ENCODE measurements around the gene EPB41L3. TPM values are rescaled to one million over a fixed set of nuclear protein-coding genes. Genes with fewer than 3 reads are reported as not detected.

The EPB41L3 gene
- total RNA-seq, 1 experiment from 2014 or later, result 20.6 TPM

DNA sequence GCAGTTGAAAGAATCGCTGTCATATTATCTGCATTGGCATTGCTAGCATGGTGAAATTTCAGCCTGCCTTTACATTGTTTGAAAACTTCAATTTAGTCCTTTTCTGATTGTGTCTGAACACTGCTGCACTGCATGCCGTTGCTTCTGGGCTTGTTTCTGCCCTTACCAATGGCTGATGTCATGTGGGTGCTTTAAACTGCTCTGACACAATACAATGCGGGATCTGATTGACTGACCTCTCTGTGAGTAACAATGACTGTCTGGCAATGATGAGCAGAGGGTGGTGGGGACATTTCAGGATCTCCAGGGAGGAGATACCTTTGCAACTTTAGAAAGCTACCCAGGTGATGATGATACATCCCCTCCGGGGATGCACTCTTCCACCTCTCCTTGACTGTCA is 128.8 kb downstream of the EPB41L3 start:
- DNase-seq (ENCODE audit: low spot score) (no peak), ATAC-seq (no peak)
- H3K4me1 Mint-ChIP-seq, result peaks cover 31% of the 10 kb centered on the region
- no peak overlapping the region for H3K4me3 Mint-ChIP-seq
- no peaks in the 10 kb centered on the region for H3K9me3 Mint-ChIP-seq
- TF ChIP-seq EMX1 (CRISPR knock-in tag; IDR thresholded peaks at IDR 0.05) (no peak), NR2C2 (CRISPR knock-in tag; IDR thresholded peaks at IDR 0.05) (no peak), CREB1 (CRISPR knock-in tag; IDR thresholded peaks at IDR 0.05) (no peak), TCF7 (CRISPR knock-in tag; IDR thresholded peaks at IDR 0.05; ENCODE audit: low read depth) (no peak), GRHL2 (CRISPR knock-in tag; IDR thresholded peaks at IDR 0.05; ENCODE audit: insufficient replicate concordance, severe bottlenecking) (no peak)
- TF ChIP-seq, protein P1, sequence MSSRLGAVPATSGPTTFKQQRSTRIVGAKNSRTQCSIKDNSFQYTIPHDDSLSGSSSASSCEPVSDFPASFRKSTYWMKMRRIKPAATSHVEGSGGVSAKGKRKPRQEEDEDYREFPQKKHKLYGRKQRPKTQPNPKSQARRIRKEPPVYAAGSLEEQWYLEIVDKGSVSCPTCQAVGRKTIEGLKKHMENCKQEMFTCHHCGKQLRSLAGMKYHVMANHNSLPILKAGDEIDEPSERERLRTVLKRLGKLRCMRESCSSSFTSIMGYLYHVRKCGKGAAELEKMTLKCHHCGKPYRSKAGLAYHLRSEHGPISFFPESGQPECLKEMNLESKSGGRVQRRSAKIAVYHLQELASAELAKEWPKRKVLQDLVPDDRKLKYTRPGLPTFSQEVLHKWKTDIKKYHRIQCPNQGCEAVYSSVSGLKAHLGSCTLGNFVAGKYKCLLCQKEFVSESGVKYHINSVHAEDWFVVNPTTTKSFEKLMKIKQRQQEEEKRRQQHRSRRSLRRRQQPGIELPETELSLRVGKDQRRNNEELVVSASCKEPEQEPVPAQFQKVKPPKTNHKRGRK (CRISPR knock-in tag; IDR thresholded peaks at IDR 0.05; ENCODE audit: borderline replicate concordance), result no peak
- TF ChIP-seq, protein P2, sequence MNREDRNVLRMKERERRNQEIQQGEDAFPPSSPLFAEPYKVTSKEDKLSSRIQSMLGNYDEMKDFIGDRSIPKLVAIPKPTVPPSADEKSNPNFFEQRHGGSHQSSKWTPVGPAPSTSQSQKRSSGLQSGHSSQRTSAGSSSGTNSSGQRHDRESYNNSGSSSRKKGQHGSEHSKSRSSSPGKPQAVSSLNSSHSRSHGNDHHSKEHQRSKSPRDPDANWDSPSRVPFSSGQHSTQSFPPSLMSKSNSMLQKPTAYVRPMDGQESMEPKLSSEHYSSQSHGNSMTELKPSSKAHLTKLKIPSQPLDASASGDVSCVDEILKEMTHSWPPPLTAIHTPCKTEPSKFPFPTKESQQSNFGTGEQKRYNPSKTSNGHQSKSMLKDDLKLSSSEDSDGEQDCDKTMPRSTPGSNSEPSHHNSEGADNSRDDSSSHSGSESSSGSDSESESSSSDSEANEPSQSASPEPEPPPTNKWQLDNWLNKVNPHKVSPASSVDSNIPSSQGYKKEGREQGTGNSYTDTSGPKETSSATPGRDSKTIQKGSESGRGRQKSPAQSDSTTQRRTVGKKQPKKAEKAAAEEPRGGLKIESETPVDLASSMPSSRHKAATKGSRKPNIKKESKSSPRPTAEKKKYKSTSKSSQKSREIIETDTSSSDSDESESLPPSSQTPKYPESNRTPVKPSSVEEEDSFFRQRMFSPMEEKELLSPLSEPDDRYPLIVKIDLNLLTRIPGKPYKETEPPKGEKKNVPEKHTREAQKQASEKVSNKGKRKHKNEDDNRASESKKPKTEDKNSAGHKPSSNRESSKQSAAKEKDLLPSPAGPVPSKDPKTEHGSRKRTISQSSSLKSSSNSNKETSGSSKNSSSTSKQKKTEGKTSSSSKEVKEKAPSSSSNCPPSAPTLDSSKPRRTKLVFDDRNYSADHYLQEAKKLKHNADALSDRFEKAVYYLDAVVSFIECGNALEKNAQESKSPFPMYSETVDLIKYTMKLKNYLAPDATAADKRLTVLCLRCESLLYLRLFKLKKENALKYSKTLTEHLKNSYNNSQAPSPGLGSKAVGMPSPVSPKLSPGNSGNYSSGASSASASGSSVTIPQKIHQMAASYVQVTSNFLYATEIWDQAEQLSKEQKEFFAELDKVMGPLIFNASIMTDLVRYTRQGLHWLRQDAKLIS (CRISPR knock-in tag; IDR thresholded peaks at IDR 0.05; ENCODE audit: borderline replicate concordance), result no peak
- TF ChIP-seq, protein P3, sequence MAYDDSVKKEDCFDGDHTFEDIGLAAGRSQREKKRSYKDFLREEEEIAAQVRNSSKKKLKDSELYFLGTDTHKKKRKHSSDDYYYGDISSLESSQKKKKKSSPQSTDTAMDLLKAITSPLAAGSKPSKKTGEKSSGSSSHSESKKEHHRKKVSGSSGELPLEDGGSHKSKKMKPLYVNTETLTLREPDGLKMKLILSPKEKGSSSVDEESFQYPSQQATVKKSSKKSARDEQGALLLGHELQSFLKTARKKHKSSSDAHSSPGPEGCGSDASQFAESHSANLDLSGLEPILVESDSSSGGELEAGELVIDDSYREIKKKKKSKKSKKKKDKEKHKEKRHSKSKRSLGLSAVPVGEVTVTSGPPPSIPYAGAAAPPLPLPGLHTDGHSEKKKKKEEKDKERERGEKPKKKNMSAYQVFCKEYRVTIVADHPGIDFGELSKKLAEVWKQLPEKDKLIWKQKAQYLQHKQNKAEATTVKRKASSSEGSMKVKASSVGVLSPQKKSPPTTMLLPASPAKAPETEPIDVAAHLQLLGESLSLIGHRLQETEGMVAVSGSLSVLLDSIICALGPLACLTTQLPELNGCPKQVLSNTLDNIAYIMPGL (CRISPR knock-in tag; IDR thresholded peaks at IDR 0.05), result no peak
- TF ChIP-seq, protein P4, sequence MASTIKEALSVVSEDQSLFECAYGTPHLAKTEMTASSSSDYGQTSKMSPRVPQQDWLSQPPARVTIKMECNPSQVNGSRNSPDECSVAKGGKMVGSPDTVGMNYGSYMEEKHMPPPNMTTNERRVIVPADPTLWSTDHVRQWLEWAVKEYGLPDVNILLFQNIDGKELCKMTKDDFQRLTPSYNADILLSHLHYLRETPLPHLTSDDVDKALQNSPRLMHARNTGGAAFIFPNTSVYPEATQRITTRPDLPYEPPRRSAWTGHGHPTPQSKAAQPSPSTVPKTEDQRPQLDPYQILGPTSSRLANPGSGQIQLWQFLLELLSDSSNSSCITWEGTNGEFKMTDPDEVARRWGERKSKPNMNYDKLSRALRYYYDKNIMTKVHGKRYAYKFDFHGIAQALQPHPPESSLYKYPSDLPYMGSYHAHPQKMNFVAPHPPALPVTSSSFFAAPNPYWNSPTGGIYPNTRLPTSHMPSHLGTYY (CRISPR knock-in tag; IDR thresholded peaks at IDR 0.05), result no peak
- TF ChIP-seq, protein P5, sequence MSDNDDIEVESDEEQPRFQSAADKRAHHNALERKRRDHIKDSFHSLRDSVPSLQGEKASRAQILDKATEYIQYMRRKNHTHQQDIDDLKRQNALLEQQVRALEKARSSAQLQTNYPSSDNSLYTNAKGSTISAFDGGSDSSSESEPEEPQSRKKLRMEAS (CRISPR knock-in tag; IDR thresholded peaks at IDR 0.05), result no peak
- H3K27ac Mint-ChIP-seq, result no peak overlapping the region
- no peaks in the 10 kb centered on the region for H3K27me3 Mint-ChIP-seq (ENCODE audit: low read depth)
- ChIA-PET CTCF (interaction anchor here (0.5 to 1.6 kb wide), 2 partner anchors 132 to 1643 kb away, joined by 5 to 8 read pairs; no protein-coding TSS in a partner anchor), POLR2A (no interaction called here)
- H3K36me3 Mint-ChIP-seq, result no peaks in the 10 kb centered on the region

DNA sequence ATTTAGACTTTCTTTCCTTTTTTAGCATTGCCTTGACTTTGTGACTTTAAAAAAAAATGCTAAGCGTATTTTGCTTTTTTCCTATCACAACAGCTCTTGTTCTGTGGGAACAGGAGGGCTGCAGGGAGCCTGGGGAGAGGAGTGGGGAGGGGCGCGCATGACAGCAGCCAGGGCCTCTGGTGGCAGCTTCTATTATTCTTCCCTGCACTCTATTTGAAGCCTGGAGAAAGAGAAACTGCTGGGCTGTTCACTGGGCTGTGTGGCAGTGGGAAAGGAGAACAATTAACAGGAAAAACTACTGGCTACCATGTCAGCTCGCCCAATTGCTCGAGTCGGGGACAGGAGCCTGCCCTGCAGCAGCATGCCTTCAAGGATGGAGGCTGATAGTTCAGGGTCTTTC is 129.3 kb downstream of the EPB41L3 start:
- ChIA-PET CTCF (interaction anchor here (0.5 to 1.6 kb wide), 4 partner anchors 16 to 1643 kb away, joined by 3 to 8 read pairs (median 4); no protein-coding TSS in a partner anchor), POLR2A (interaction anchor here (0.7 kb wide), 1 partner anchor 119 kb away, joined by 3 read pairs; the partner anchor contains the start of gene ZBTB14)
- Mint-ChIP-seq H3K27me3 (ENCODE audit: low read depth) (no peaks in the 10 kb centered on the region), H3K27ac (no peak overlapping the region), H3K9me3 (no peaks in the 10 kb centered on the region), H3K4me3 (no peak overlapping the region), H3K4me1 (peaks cover 31% of the 10 kb centered on the region), H3K36me3 (no peaks in the 10 kb centered on the region)
- DNase-seq (ENCODE audit: low spot score) (peak; percentile 29), ATAC-seq (peak; percentile 98)
- TF ChIP-seq GABPB1 (CRISPR knock-in tag; IDR thresholded peaks at IDR 0.05) (no peak), MYBL2 (CRISPR knock-in tag; IDR thresholded peaks at IDR 0.05) (no peak), HMGA2 (CRISPR knock-in tag; IDR thresholded peaks at IDR 0.05) (no peak), ZNF317 (CRISPR knock-in tag; IDR thresholded peaks at IDR 0.05; ENCODE audit: borderline replicate concordance, low read depth) (no peak)
- TF ChIP-seq, protein P6, sequence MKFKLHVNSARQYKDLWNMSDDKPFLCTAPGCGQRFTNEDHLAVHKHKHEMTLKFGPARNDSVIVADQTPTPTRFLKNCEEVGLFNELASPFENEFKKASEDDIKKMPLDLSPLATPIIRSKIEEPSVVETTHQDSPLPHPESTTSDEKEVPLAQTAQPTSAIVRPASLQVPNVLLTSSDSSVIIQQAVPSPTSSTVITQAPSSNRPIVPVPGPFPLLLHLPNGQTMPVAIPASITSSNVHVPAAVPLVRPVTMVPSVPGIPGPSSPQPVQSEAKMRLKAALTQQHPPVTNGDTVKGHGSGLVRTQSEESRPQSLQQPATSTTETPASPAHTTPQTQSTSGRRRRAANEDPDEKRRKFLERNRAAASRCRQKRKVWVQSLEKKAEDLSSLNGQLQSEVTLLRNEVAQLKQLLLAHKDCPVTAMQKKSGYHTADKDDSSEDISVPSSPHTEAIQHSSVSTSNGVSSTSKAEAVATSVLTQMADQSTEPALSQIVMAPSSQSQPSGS (CRISPR knock-in tag; IDR thresholded peaks at IDR 0.05; ENCODE audit: borderline replicate concordance, low read depth), result no peak
- TF ChIP-seq, protein P7, sequence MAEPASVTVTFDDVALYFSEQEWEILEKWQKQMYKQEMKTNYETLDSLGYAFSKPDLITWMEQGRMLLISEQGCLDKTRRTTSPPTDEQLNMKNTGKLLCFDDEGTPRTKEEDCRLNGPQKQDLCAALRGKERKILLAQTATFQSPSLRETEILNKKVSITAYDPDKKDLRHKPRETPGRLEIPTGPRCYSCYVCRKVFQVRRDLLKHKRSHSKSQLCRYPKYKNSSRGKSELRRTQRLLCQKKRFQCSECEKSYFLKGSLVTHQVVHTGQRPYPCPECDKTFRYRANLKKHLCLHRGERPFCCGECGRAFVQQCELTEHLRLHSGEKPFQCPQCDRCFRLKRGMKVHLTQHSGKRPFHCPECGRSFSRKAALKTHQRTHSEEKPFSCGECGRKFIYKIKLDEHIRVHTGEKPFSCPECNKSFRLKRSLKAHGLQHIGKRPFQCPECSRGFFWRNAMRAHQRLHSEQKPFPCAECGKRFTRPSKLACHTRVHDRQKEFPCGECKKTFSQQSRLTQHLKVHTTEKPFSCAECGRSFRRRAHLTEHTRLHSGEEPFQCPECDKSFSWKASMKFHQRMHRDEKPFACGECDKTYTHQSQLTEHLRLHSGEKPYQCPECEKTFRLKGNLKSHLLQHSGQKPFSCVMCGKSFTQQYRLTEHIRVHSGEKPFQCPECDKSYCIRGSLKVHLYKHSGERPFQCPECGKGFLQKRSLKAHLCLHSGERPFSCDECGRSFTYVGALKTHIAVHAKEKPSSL (CRISPR knock-in tag; conservative IDR thresholded peaks at IDR 0.05), result no peak
- TF ChIP-seq, protein P8, sequence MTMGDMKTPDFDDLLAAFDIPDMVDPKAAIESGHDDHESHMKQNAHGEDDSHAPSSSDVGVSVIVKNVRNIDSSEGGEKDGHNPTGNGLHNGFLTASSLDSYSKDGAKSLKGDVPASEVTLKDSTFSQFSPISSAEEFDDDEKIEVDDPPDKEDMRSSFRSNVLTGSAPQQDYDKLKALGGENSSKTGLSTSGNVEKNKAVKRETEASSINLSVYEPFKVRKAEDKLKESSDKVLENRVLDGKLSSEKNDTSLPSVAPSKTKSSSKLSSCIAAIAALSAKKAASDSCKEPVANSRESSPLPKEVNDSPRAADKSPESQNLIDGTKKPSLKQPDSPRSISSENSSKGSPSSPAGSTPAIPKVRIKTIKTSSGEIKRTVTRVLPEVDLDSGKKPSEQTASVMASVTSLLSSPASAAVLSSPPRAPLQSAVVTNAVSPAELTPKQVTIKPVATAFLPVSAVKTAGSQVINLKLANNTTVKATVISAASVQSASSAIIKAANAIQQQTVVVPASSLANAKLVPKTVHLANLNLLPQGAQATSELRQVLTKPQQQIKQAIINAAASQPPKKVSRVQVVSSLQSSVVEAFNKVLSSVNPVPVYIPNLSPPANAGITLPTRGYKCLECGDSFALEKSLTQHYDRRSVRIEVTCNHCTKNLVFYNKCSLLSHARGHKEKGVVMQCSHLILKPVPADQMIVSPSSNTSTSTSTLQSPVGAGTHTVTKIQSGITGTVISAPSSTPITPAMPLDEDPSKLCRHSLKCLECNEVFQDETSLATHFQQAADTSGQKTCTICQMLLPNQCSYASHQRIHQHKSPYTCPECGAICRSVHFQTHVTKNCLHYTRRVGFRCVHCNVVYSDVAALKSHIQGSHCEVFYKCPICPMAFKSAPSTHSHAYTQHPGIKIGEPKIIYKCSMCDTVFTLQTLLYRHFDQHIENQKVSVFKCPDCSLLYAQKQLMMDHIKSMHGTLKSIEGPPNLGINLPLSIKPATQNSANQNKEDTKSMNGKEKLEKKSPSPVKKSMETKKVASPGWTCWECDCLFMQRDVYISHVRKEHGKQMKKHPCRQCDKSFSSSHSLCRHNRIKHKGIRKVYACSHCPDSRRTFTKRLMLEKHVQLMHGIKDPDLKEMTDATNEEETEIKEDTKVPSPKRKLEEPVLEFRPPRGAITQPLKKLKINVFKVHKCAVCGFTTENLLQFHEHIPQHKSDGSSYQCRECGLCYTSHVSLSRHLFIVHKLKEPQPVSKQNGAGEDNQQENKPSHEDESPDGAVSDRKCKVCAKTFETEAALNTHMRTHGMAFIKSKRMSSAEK (CRISPR knock-in tag; IDR thresholded peaks at IDR 0.05; ENCODE audit: borderline replicate concordance), result no peak
